A549 treated with AZD9567 at 1 μM for 4 hours (cell line): ENCODE results near the gene MCRS1. TPM values are rescaled to one million over a fixed set of nuclear protein-coding genes. Genes with fewer than 3 reads are reported as not detected.

Source experiments
- total RNA-seq: library from RNA; stranded (reverse); fragments of 200-300 nt; extraction: Qiagen RNA extraction; gene quantifications from 5 replicates; pipeline ENCODE4 v1.2.3, GENCODE V29; 2022; ENCODE audit not compliant: insufficient read depth

Gene MCRS1, protein sequence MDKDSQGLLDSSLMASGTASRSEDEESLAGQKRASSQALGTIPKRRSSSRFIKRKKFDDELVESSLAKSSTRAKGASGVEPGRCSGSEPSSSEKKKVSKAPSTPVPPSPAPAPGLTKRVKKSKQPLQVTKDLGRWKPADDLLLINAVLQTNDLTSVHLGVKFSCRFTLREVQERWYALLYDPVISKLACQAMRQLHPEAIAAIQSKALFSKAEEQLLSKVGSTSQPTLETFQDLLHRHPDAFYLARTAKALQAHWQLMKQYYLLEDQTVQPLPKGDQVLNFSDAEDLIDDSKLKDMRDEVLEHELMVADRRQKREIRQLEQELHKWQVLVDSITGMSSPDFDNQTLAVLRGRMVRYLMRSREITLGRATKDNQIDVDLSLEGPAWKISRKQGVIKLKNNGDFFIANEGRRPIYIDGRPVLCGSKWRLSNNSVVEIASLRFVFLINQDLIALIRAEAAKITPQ
- 56.3 to 70.2 TPM (median 64.4 TPM) in 5 replicates for total RNA-seq

DNA sequence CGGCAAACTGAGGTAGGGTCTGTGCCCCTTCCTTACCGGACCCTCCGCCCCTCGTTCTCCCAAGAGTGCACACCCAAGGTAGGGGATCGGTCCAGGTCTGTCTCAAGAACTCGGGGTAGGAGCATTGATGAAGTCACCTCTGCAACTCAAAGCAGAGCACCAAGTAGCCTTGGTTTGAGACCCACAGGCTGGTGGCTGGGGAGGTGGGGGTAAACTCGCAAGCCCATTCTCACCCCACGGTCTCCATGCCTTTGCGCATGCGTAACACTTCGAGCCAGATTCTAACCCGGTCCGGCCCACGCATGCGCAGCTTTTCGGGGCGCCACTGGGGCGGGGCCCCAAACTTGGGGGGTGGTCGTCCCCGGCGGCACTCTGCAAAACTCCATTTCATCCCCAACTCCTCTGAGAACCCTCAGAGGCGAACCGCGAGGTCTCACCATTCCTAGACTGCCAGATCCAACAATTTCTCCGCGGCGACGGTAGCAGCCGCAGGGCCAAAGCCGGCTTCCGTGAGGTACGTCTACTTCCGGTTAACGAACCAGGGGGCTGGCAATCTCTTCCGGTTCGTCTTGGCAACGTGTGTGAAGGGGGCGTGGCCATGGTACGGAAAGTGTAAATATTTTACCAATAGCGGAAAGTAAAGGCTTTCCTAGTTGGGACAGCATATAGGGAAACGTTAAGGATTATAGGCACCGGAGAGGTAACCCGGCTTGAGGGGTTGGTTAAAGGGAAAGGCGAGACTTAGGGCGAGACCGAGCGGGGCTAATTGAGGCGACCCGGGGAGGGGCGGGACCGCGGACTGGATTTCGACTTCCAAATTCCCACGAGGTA, at the start of gene MCRS1:
MCRS1 (minus strand) TSS at position 532 of the 831 bp plus-strand sequence. CDS start 1,411 bp downstream, outside the sequence.

DNA sequence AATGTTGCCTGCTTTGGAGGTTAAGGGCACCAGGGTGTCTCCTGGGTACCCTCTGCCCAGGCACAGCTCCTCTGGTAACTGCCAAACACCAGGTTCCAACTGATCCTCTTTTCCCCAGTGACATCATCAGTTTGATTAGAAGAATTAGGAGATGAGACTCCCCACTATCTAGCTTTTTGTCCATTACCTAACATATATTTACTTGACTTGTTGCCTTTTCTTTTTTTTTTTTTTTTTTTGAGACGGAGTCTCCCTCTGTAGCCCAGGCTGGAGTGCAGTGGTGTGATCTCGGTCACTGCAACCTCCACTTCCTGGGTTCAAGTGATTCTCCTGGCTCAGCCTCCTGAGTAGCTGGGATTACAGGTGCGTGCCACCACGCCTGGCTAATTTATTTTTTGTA, 37.6 kb upstream of the MCRS1 start, which contains the start of gene FAM186B:
FAM186B (minus strand) TSS at position 101 of the 400 bp plus-strand sequence. CDS start 162 bp downstream, outside the sequence.

DNA sequence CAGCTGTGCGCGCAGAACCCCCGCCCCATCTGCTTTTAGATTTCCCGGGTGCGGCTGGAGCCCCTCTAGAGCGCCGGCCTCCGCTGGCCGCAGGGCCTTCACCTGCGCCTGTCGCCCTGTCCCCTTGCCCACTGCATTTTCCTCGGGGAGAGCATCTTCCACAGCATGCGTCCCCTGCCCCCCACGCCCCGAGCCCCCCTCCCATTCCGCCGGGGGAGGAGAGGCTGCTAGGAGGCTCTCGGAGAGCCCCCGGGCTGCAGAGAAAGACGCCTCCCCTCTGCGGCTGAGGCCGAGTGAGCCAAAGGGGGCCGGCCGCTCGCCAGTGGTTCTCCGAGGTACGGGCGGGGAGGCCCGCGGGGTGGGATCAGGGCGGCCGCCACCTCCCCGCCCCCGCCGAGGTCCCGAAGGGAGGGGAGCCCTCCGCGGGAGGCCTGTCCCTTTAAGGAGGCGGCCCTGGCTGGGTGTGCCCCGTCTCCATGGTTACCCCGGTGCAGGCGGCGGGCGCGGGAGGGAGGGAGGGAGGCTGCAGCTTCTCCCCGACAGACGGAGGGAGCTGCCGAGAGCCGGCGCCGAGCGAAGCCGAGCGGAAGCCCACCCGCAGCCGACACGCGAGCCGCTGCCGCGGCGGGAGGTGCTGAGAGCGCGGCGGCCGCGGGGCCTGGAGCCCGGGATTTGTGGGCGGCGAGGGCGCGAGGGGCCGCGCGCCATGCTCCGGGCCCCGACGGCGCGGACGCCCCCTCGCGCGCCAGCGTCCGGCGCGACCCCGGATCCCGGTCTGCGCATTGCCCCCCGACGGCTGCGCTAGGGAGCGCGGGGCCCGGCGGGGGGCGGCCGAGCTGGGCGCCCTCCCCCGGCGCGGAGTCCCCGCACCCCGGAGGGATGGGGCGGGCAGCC, 29.2 kb downstream of the MCRS1 start, which contains the start of gene KCNH3:
KCNH3 (plus strand) TSS at position 521 of the 894 bp plus-strand sequence. CDS start 387 bp downstream, outside the sequence.

Other genes with a start within 250 kb of the MCRS1 start
- 82.9 to 107 TPM (median 88.6 TPM) in 5 replicates for gene TROAP, start 244.9 kb downstream of the MCRS1 start, total RNA-seq
- 2.9 to 6.8 TPM (median 5.5 TPM) in 5 replicates for gene C1QL4, start 231.0 kb downstream of the MCRS1 start, total RNA-seq
- gene DNAJC22, start 221.3 kb downstream of the MCRS1 start, total RNA-seq, result 13.9 to 18.5 TPM (median 16.9 TPM) in 5 replicates
- 22.4 to 46.4 TPM (median 29.8 TPM) in 5 replicates for gene SPATS2, start 200.7 kb downstream of the MCRS1 start, total RNA-seq
- 0.83 to 2.7 TPM (median 2.3 TPM) in 5 replicates for gene KCNH3, start 29.1 kb downstream of the MCRS1 start, total RNA-seq
- 0.06 to 0.10 TPM (median 0.09 TPM) in 4 of 5 replicates, not detected in the other for gene FAM186B, start 37.5 kb upstream of the MCRS1 start, total RNA-seq
- gene PRPF40B, start 55.4 kb upstream of the MCRS1 start, total RNA-seq, result 5.6 to 8.6 TPM (median 7.3 TPM) in 5 replicates
- gene FMNL3, start 139.3 kb upstream of the MCRS1 start, total RNA-seq, result 1.5 to 2.2 TPM (median 1.8 TPM) in 5 replicates
- gene TMBIM6, start 173.4 kb upstream of the MCRS1 start, total RNA-seq, result 470 to 511 TPM (median 498 TPM) in 5 replicates